Upper lobe of left lung (tissue), 4 donors: ENCODE data around the gene SMARCE1.

Source experiments
- POLR2A ChIP-seq, 4 donors: fragments of 450-650 bp; IDR thresholded peaks; one replicate each; pipeline ENCODE4 v1.5.1; 2016 to 2017; ENCODE audit warnings: antibody characterized with exemption in 4 of 4, mild to moderate bottlenecking in 2 of 4
- TF ChIP-seq, protein P1 (sequence below), 6 experiments: fragments of 450-650 bp in 4 of 6; fragments of 200-600 bp in 2 of 6; sonication (generic) in 2 of 6; IDR thresholded peaks; one replicate each; pipeline ENCODE4 v1.5.1; 2016 to 2019; ENCODE audit warnings: antibody characterized with exemption in 6 of 6

GRCh38 chr17:40605306-40605705, 42.3 kb downstream of the SMARCE1 start:
- TF ChIP-seq, protein P1, sequence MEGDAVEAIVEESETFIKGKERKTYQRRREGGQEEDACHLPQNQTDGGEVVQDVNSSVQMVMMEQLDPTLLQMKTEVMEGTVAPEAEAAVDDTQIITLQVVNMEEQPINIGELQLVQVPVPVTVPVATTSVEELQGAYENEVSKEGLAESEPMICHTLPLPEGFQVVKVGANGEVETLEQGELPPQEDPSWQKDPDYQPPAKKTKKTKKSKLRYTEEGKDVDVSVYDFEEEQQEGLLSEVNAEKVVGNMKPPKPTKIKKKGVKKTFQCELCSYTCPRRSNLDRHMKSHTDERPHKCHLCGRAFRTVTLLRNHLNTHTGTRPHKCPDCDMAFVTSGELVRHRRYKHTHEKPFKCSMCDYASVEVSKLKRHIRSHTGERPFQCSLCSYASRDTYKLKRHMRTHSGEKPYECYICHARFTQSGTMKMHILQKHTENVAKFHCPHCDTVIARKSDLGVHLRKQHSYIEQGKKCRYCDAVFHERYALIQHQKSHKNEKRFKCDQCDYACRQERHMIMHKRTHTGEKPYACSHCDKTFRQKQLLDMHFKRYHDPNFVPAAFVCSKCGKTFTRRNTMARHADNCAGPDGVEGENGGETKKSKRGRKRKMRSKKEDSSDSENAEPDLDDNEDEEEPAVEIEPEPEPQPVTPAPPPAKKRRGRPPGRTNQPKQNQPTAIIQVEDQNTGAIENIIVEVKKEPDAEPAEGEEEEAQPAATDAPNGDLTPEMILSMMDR (IDR thresholded peaks at IDR 0.05): no peak
- TF ChIP-seq POLR2A (IDR thresholded peaks at IDR 0.05): no peak
